Keratinocyte (primary cell): ENCODE results near the gene S100A9. TPM values are rescaled to one million over a fixed set of nuclear protein-coding genes. Genes with fewer than 3 reads are reported as not detected.

Source experiments
- DNase-seq: peaks from one replicate; pipeline ENCODE4 v3.0.0-alpha.2; 2011; ENCODE audit warnings: low read depth, missing footprints, low spot score
- FAIRE-seq: peaks from 2 replicates; lab custom pipeline; 2011; peaks lifted over from hg19 to GRCh38; lab: Jason Lieb, UNC
- H2AFZ ChIP-seq: 2 replicates; pipeline ENCODE4 v1.6.0; 2012; ENCODE audit warnings: low read length, control low read depth, inconsistent platforms; ENCODE audit not compliant: control insufficient read depth
- H3K27ac ChIP-seq: 2 replicates; pipeline ENCODE4 v1.5.1; 2011; ENCODE audit warnings: low read length; ENCODE audit not compliant: control insufficient read depth, insufficient read depth
- H3K27me3 ChIP-seq: 3 replicates; pipeline ENCODE4 v1.6.0; 2011; ENCODE audit warnings: low read length; ENCODE audit not compliant: control insufficient read depth, insufficient read depth; ENCODE audit errors: extremely low read depth
- H3K36me3 ChIP-seq, 2 experiments: 2 replicates in 1 of 2; 3 replicates in 1 of 2; pipeline ENCODE4 v1.5.1; 2011; ENCODE audit warnings: low read length in 2 of 2, mild to moderate bottlenecking in 1 of 2; ENCODE audit not compliant: control insufficient read depth in 2 of 2, insufficient read depth in 2 of 2; ENCODE audit errors: extremely low read depth in 1 of 2
- H3K4me1 ChIP-seq: 3 replicates; pipeline ENCODE4 v1.5.1; 2011; ENCODE audit warnings: low read length; ENCODE audit not compliant: control insufficient read depth, insufficient read depth; ENCODE audit errors: extremely low read depth
- H3K4me2 ChIP-seq: 3 replicates; pipeline ENCODE4 v1.6.0; 2011; ENCODE audit warnings: low read depth, low read length; ENCODE audit not compliant: control insufficient read depth, insufficient read depth; ENCODE audit errors: extremely low read depth
- H3K4me3 ChIP-seq, 3 experiments: fragments of 200-600 bp in 1 of 3; sonication (generic) in 1 of 3; 2 replicates in 2 of 3; 3 replicates in 1 of 3; pipeline ENCODE4 v1.5.1; 2011 to 2016; ENCODE audit warnings: low read length in 3 of 3, mild to moderate bottlenecking in 3 of 3, control low read depth in 2 of 3, inconsistent platforms in 1 of 3, low read depth in 1 of 3, mixed read lengths in 1 of 3, mixed run types in 1 of 3, moderate library complexity in 1 of 3; ENCODE audit not compliant: control insufficient read depth in 2 of 3, insufficient read depth in 2 of 3; ENCODE audit errors: extremely low read depth in 1 of 3
- H3K79me2 ChIP-seq: 2 replicates; pipeline ENCODE4 v1.6.0; 2012; ENCODE audit warnings: low read length; ENCODE audit not compliant: control insufficient read depth, insufficient read depth
- H3K9ac ChIP-seq: 3 replicates; pipeline ENCODE4 v1.6.0; 2011; ENCODE audit warnings: low read length; ENCODE audit not compliant: control insufficient read depth, insufficient read depth; ENCODE audit errors: extremely low read depth
- H3K9me1 ChIP-seq: 3 replicates; pipeline ENCODE4 v1.6.0; 2011; ENCODE audit warnings: low read length; ENCODE audit not compliant: control insufficient read depth, insufficient read depth; ENCODE audit errors: extremely low read depth
- H3K9me3 ChIP-seq: 2 replicates; pipeline ENCODE4 v1.5.1; 2012; ENCODE audit warnings: low read depth, low read length; ENCODE audit not compliant: control insufficient read depth
- H4K20me1 ChIP-seq: 3 replicates; pipeline ENCODE4 v1.6.0; 2011; ENCODE audit warnings: low read length; ENCODE audit not compliant: control insufficient read depth, insufficient read depth; ENCODE audit errors: extremely low read depth
- CTCF ChIP-seq, 3 experiments: IDR thresholded peaks in 1 of 3; conservative IDR thresholded peaks in 1 of 3; optimal IDR thresholded peaks in 1 of 3; 2 replicates in 2 of 3; 3 replicates in 1 of 3; pipeline versions ENCODE3 to v1.5.1; 2011; ENCODE audit warnings: low read length in 3 of 3, mild to moderate bottlenecking in 3 of 3, moderate library complexity in 2 of 3, control low read depth in 1 of 3, inconsistent platforms in 1 of 3; ENCODE audit not compliant: insufficient read depth in 2 of 3; ENCODE audit errors: extremely low read depth in 1 of 3
- EZH2 ChIP-seq: IDR thresholded peaks from one replicate; pipeline ENCODE4 v1.6.1; 2012; ENCODE audit warnings: inconsistent platforms, mild to moderate bottlenecking, low read length, moderate library complexity
- dilution Hi-C: fragments of 300-500 bp; cut with MboI; formaldehyde crosslinking; loops from one replicate; pipeline ENCODE4 v1.7.0; 2020; ENCODE audit warnings: low sequenced_read_pairs; ENCODE audit not compliant: extremely low pct_ligation_motif_present
- polyA plus RNA-seq, 5 experiments: library from polyadenylated mRNA; depleted of rRNA in 3 of 5; stranded (reverse) in 3 of 5; stranded (forward) in 1 of 5; unstranded in 1 of 5; fragments of >200 nt; gene quantifications; 1 replicate in 1 of 5; 2 replicates in 3 of 5; 3 replicates in 1 of 5; pipeline versions ENCODE4 v1.2.1 to v1.2.3, GENCODE V29; 2011 to 2012; ENCODE audit warnings: missing spikeins in 2 of 5, low read depth in 1 of 5, low replicate concordance in 1 of 5

Gene S100A9
- polyA plus RNA-seq, 1 donor (not counting 4 experiments of a cell fraction or from before 2014, with no cell fraction given), result 297 TPM

- Histone ChIP-seq H3K36me3 (no peaks in the 10 kb centered on the region), H3K9me1 (no peaks in the 10 kb centered on the region), H3K4me3 (no peak overlapping the region), H3K79me2 (no peaks in the 10 kb centered on the region), H4K20me1 (no peaks in the 10 kb centered on the region), H3K27ac (no peak overlapping the region), H3K4me2 (no peak overlapping the region), H3K4me1 (peaks cover 18% of the 10 kb centered on the region), H3K9me3 (no peaks in the 10 kb centered on the region), H3K27me3 (no peaks in the 10 kb centered on the region), H2AFZ (no peak overlapping the region), H3K9ac (no peak overlapping the region)
- TF ChIP-seq CTCF (optimal IDR thresholded peaks at IDR 0.05 in 1 of 3, IDR thresholded peaks at IDR 0.05 in 1 of 3, conservative IDR thresholded peaks at IDR 0.05 in 1 of 3; ENCODE audit: extremely low read depth in 1 of 3, insufficient read depth in 2 of 3, low read length in 3 of 3) (no peak), EZH2 (no peak)
- dilution Hi-C loops, result no loop called here
- FAIRE-seq (peak; percentile 69), DNase-seq (no peak)
These were observed 7.4 kb downstream of the S100A9 start for GRCh38 chr1:153364766-153365666.

- Histone ChIP-seq H3K27ac (no peak overlapping the region), H3K27me3 (no peaks in the 10 kb centered on the region), H2AFZ (no peak overlapping the region), H3K79me2 (no peaks in the 10 kb centered on the region), H3K9me3 (no peaks in the 10 kb centered on the region), H3K4me1 (peaks cover 19% of the 10 kb centered on the region), H3K4me2 (no peak overlapping the region), H3K4me3 (no peak overlapping the region), H3K9ac (no peak overlapping the region), H3K36me3 (no peaks in the 10 kb centered on the region), H4K20me1 (no peaks in the 10 kb centered on the region), H3K9me1 (no peaks in the 10 kb centered on the region)
- DNase-seq (no peak), FAIRE-seq (no peak)
- TF ChIP-seq CTCF (optimal IDR thresholded peaks at IDR 0.05 in 1 of 3, IDR thresholded peaks at IDR 0.05 in 1 of 3, conservative IDR thresholded peaks at IDR 0.05 in 1 of 3; ENCODE audit: extremely low read depth in 1 of 3, insufficient read depth in 2 of 3, low read length in 3 of 3), result no peak
- no peak for TF ChIP-seq EZH2
- dilution Hi-C loops, result no loop called here
These were observed 8.0 kb downstream of the S100A9 start for GRCh38 chr1:153365696-153366095.
